IMR-90 (cell line): ENCODE data around the gene ZNF200. TPM values are rescaled to one million over a fixed set of nuclear protein-coding genes. Genes with fewer than 3 reads are reported as not detected.
A peak's percentile ranks its signal among the peaks of the same experiment; 100 is the strongest.

Experiments
- ATAC-seq: fragments of 200-7000 bp; cut with Tn5 transposase; 2 replicates; pipeline ENCODE4 v1.9.1; 2020; ENCODE audit warnings: low read depth, mild to moderate bottlenecking, moderate library complexity
- BruUV-seq: library from RNA; stranded (reverse); fragments of 400-500 nt; replicated peaks from 2 replicates; lab custom pipeline; 2021; lab: Mats Ljungman, UMichigan
- CTCF ChIA-PET: fragments of 300-600 bp; formaldehyde crosslinking; extraction: SDS; loops from one replicate; lab custom pipeline; 2021; ENCODE audit warnings: antibody characterized with exemption; lab: Yijun Ruan, JAX
- POLR2A ChIA-PET: fragments of 300-600 bp; sonication (Branson Sonifier 250); formaldehyde crosslinking; loops from one replicate; lab custom pipeline; 2022; ENCODE audit warnings: antibody characterized with exemption; ENCODE audit not compliant: unreplicated experiment; lab: Charles Lee
- DNase-seq: peaks from one replicate; pipeline ENCODE4 v3.0.0; 2013
- H2AFZ ChIP-seq: replicated peaks from 2 replicates; pipeline ENCODE3; 2013; ENCODE audit warnings: low read length, mild to moderate bottlenecking; ENCODE audit not compliant: poor library complexity
- H2AK5ac ChIP-seq: 2 replicates; pipeline ENCODE4 v1.6.1; 2013; ENCODE audit warnings: low read depth, low read length, inconsistent platforms
- H2AK9ac ChIP-seq: replicated peaks from 2 replicates; pipeline ENCODE3; 2013; ENCODE audit warnings: mild to moderate bottlenecking, low read depth, low read length, moderate library complexity; ENCODE audit not compliant: poor library complexity
- H2BK120ac ChIP-seq: 2 replicates; pipeline ENCODE4 v1.6.1; 2013; ENCODE audit warnings: low read depth, low read length, inconsistent platforms
- H2BK15ac ChIP-seq: 3 replicates; pipeline ENCODE4 v1.6.1; 2013; ENCODE audit warnings: low read depth, low read length, inconsistent platforms
- H2BK20ac ChIP-seq: 2 replicates; pipeline ENCODE4 v1.6.1; 2013; ENCODE audit warnings: low read depth, mild to moderate bottlenecking, inconsistent platforms, low read length, moderate library complexity
- H2BK5ac ChIP-seq: 2 replicates; pipeline ENCODE4 v1.6.1; 2013; ENCODE audit warnings: mild to moderate bottlenecking, low read depth, low read length, inconsistent platforms; ENCODE audit not compliant: poor library complexity, severe bottlenecking
- H3K14ac ChIP-seq: replicated peaks from 2 replicates; pipeline ENCODE4 v1.6.1; 2013; ENCODE audit warnings: low read depth, low read length, inconsistent platforms
- H3K18ac ChIP-seq: 2 replicates; pipeline ENCODE4 v1.6.1; 2013; ENCODE audit warnings: low read depth, low read length, control low read depth
- H3K23ac ChIP-seq: 2 replicates; pipeline ENCODE4 v1.6.1; 2013; ENCODE audit warnings: low read depth, low read length, inconsistent platforms
- H3K27ac ChIP-seq: 2 replicates; pipeline ENCODE4 v1.5.1; 2013; ENCODE audit warnings: mild to moderate bottlenecking, control low read depth, low read length; ENCODE audit not compliant: insufficient read depth
- H3K27me3 ChIP-seq: 2 replicates; pipeline ENCODE4 v1.6.1; 2013; ENCODE audit warnings: low read length; ENCODE audit not compliant: control insufficient read depth, insufficient read depth
- H3K36me3 ChIP-seq: 2 replicates; pipeline ENCODE4 v1.6.1; 2013; ENCODE audit warnings: low read length, mixed read lengths; ENCODE audit not compliant: control insufficient read depth, insufficient read depth
- H3K4ac ChIP-seq: 2 replicates; pipeline ENCODE4 v1.6.1; 2013; ENCODE audit warnings: low read depth, low read length, inconsistent platforms
- H3K4me1 ChIP-seq: 2 replicates; pipeline ENCODE4 v1.6.1; 2013; ENCODE audit warnings: low read length, mixed read lengths; ENCODE audit not compliant: control insufficient read depth, insufficient read depth
- H3K4me2 ChIP-seq: 2 replicates; pipeline ENCODE4 v1.6.1; 2013; ENCODE audit warnings: low read depth, mild to moderate bottlenecking, control low read depth, low read length, moderate library complexity
- H3K4me3 ChIP-seq: 2 replicates; pipeline ENCODE4 v1.5.1; 2013; ENCODE audit warnings: low read depth, mild to moderate bottlenecking, control low read depth, low read length, moderate library complexity; ENCODE audit not compliant: insufficient read depth
- H3K56ac ChIP-seq: 2 replicates; pipeline ENCODE4 v1.6.1; 2013; ENCODE audit warnings: low read length, inconsistent platforms; ENCODE audit not compliant: insufficient read depth; ENCODE audit errors: extremely low read depth
- H3K79me1 ChIP-seq, 2 experiments: 2 replicates each; pipeline ENCODE4 v1.6.1; 2013; ENCODE audit warnings: low read length in 2 of 2, inconsistent platforms in 1 of 2, low read depth in 1 of 2
- H3K9ac ChIP-seq: 2 replicates; pipeline ENCODE4 v1.6.1; 2013; ENCODE audit warnings: low read depth, low read length, control low read depth
- H3K9me1 ChIP-seq: 2 replicates; pipeline ENCODE4 v1.6.1; 2013; ENCODE audit warnings: low read length, inconsistent platforms; ENCODE audit not compliant: insufficient read depth
- H3K9me3 ChIP-seq: 2 replicates; pipeline ENCODE4 v1.6.1; 2013; ENCODE audit warnings: low read length; ENCODE audit not compliant: control insufficient read depth, insufficient read depth
- H4K20me1 ChIP-seq: 2 replicates; pipeline ENCODE4 v1.6.1; 2013; ENCODE audit warnings: low read length, inconsistent platforms; ENCODE audit not compliant: insufficient read depth
- H4K5ac ChIP-seq: 2 replicates; pipeline ENCODE4 v1.6.1; 2013; ENCODE audit warnings: mild to moderate bottlenecking, low read depth, low read length, control low read depth
- H4K8ac ChIP-seq, 2 experiments: 2 replicates each; pipeline ENCODE4 v1.6.1; 2013; ENCODE audit warnings: low read depth in 2 of 2, low read length in 2 of 2, control low read depth in 1 of 2, inconsistent platforms in 1 of 2
- H4K91ac ChIP-seq: 2 replicates; pipeline ENCODE4 v1.6.1; 2013; ENCODE audit warnings: low read depth, low read length, inconsistent platforms; ENCODE audit not compliant: insufficient read depth
- CEBPB ChIP-seq: IDR thresholded peaks from 2 replicates; pipeline ENCODE4 v1.6.1; 2012; ENCODE audit warnings: low read depth, low read length, improper control_type of control experiment
- ELK1 ChIP-seq: fragments of 150-350 bp; IDR thresholded peaks from 2 replicates; pipeline ENCODE4 v1.6.1; 2016; ENCODE audit warnings: low read depth, mild to moderate bottlenecking, low read length, moderate library complexity, borderline replicate concordance
- WGBS, 2 experiments: methylation state at CpG; one replicate each; pipeline versions ENCODE4 v1.1.5 to v1.1.7; 2013; ENCODE audit warnings: missing lambda C conversion rate in 2 of 2; ENCODE audit not compliant: insufficient read length in 1 of 2; ENCODE audit errors: extremely low coverage in 2 of 2; 5-methylcytosine and 5-hydroxymethylcytosine counted together
- dilution Hi-C: fragments of 300-500 bp; cut with HindIII; formaldehyde crosslinking; loops from one replicate; pipeline ENCODE4 v1.14.3; 2018; ENCODE audit warnings: low sequenced_read_pairs; ENCODE audit not compliant: unreplicated experiment
- in situ Hi-C: fragments of 300-500 bp; cut with MboI; formaldehyde crosslinking; loops from 3 replicates; pipeline ENCODE4 v1.14.3; 2019; ENCODE audit warnings: low sequenced_read_pairs, inconsistent platforms, mixed read lengths
- intact Hi-C: fragments of 100-400 bp; cut with micrococcal nuclease; formaldehyde crosslinking; loops from 2 replicates; pipeline ENCODE4 v1.10.0; 2022
- polyA plus RNA-seq, 3 experiments: library from polyadenylated mRNA; depleted of rRNA; stranded (reverse); fragments of >200 nt; gene quantifications; 2 replicates each; pipeline ENCODE4 v1.2.3, GENCODE V29; 2012; ENCODE audit warnings: low replicate concordance in 1 of 3
- total RNA-seq: library from RNA; depleted of rRNA; stranded (reverse); fragments of >200 nt; gene quantifications from 2 replicates; pipeline ENCODE4 v1.2.3, GENCODE V29; 2012

Gene ZNF200
- total and polyA plus RNA-seq, 2 of the 4 experiments (the other 2 are of a cell fraction) = 3.7 to 7.5 TPM

GRCh38 chr16:3256146-3256865 lies 21.3 kb upstream of the ZNF200 start, which contains the start of gene MEFV:
MEFV (minus strand) TSS chr16:3256633; CDS start chr16:3256587, 46 bp downstream.
- in situ Hi-C loops = no loop called here
- Histone ChIP-seq H3K4me1 (no peaks in the 10 kb centered on the region), H3K9ac (no peak within 1 kb of the TSS), H2AFZ (no peak within 1 kb of the TSS), H3K27me3 (peaks cover 14% of the 10 kb centered on the region), H3K79me1 (no peaks in the 10 kb centered on the region), H3K9me3 (no peaks in the 10 kb centered on the region; the same call in 1 of the 2 replicates), H3K23ac (no peak within 1 kb of the TSS), H4K8ac (no peak within 1 kb of the TSS), H2BK5ac (no peak within 1 kb of the TSS), H4K5ac (no peak within 1 kb of the TSS), H2AK9ac (peak within 1 kb of the TSS; percentile 42), H3K14ac (no peak within 1 kb of the TSS), H4K20me1 (no peaks in the 10 kb centered on the region), H2BK120ac (no peak within 1 kb of the TSS), H2AK5ac (no peak within 1 kb of the TSS), H3K18ac (no peak within 1 kb of the TSS), H3K4ac (no peak within 1 kb of the TSS), H4K91ac (no peak within 1 kb of the TSS), H2BK15ac (no peak within 1 kb of the TSS), H3K27ac (no peak within 1 kb of the TSS), H3K56ac (no peak within 1 kb of the TSS), H3K4me2 (no peak within 1 kb of the TSS), H2BK20ac (no peak within 1 kb of the TSS), H3K36me3 (no peaks in the 10 kb centered on the region), H3K4me3 (no peak within 1 kb of the TSS), H3K9me1 (no peaks in the 10 kb centered on the region)
- CTCF ChIA-PET = no interaction called here
- intact Hi-C loops = no loop called here
- dilution Hi-C loops = no loop called here
- POLR2A ChIA-PET = no interaction called here
- BruUV-seq = no TSS peak
- DNase-seq (peak; percentile 5), ATAC-seq (no peak; the same call in 1 of the 2 replicates)
- WGBS, 2 experiments = 59% methylated on average over 5 of the region's 14 CpGs; no CpG with 5 or more reads in 1 of the 2 experiments
- TF ChIP-seq ELK1 (no peak), CEBPB (0 out of 2 replicates have a peak, but pooled peaks have one; percentile 12)
